Tibial nerve (tissue), 4 donors: ENCODE results near the gene CTAGE9. TPM values are rescaled to one million over a fixed set of nuclear protein-coding genes. Genes with fewer than 3 reads are reported as not detected.

Source experiments
- DNase-seq, 2 donors: peaks; one replicate each; pipeline ENCODE4 v3.0.0-alpha.2; 2019; ENCODE audit warnings: low spot score in 2 of 2
- H3K27ac ChIP-seq, 4 donors: fragments of 200-600 bp; sonication (generic) in 3 of 4; one replicate each; pipeline ENCODE4 v1.5.1; 2017 to 2019; ENCODE audit warnings: mild to moderate bottlenecking in 1 of 4
- H3K27me3 ChIP-seq, 2 donors: fragments of 200-600 bp; sonication (generic) in 1 of 2; one replicate each; pipeline versions ENCODE4 v1.5.1 to v1.6.0; 2017 to 2019
- H3K36me3 ChIP-seq, 3 donors: fragments of 200-600 bp; sonication (generic); one replicate each; pipeline ENCODE4 v1.5.1; 2018 to 2019
- H3K4me1 ChIP-seq, 4 donors: fragments of 200-600 bp; sonication (generic) in 3 of 4; one replicate each; pipeline ENCODE4 v1.5.1; 2017 to 2019
- H3K4me3 ChIP-seq, 4 donors: fragments of 200-600 bp; sonication (generic) in 3 of 4; one replicate each; pipeline ENCODE4 v1.5.1; 2017 to 2019; ENCODE audit warnings: mild to moderate bottlenecking in 1 of 4, moderate library complexity in 1 of 4
- H3K9me3 ChIP-seq, 4 donors: fragments of 200-600 bp; sonication (generic) in 3 of 4; one replicate each; pipeline ENCODE4 v1.5.1; 2017 to 2019
- CTCF ChIP-seq, 5 experiments: fragments of 200-600 bp in 3 of 5; fragments of 450-650 bp in 2 of 5; sonication (generic) in 3 of 5; IDR thresholded peaks; one replicate each; pipeline ENCODE4 v1.5.1; 2016 to 2019; ENCODE audit warnings: antibody characterized with exemption in 5 of 5, mild to moderate bottlenecking in 3 of 5, moderate library complexity in 2 of 5
- EP300 ChIP-seq, 2 donors: sonication (generic); formaldehyde crosslinking; IDR thresholded peaks; one replicate each; pipeline ENCODE4 v1.6.1; 2017; ENCODE audit warnings: antibody characterized with exemption in 2 of 2, mild to moderate bottlenecking in 1 of 2
- POLR2A ChIP-seq, 2 donors: fragments of 450-650 bp; IDR thresholded peaks; one replicate each; pipeline ENCODE4 v1.6.1; 2017; ENCODE audit warnings: antibody characterized with exemption in 2 of 2, mild to moderate bottlenecking in 2 of 2, moderate library complexity in 2 of 2
- WGBS, 2 donors: methylation state at CpG; one replicate each; pipeline ENCODE4 v1.1.5; 2018; 5-methylcytosine and 5-hydroxymethylcytosine counted together
- total RNA-seq, 4 donors: library from RNA; depleted of rRNA; stranded (reverse); fragments of >200 nt; gene quantifications; one replicate each; pipeline ENCODE4 v1.1.0, GENCODE V29; 2016

The CTAGE9 gene
- total RNA-seq, 4 donors from 2014 or later = not detected

GRCh38 chr6:131728296-131728939 is 17.6 kb upstream of the CTAGE9 start:
- no peak for TF ChIP-seq EP300 (IDR thresholded peaks at IDR 0.05)
- no peak for TF ChIP-seq POLR2A (IDR thresholded peaks at IDR 0.05)
- no peak for TF ChIP-seq CTCF (IDR thresholded peaks at IDR 0.05)
- H3K27ac ChIP-seq = no peak overlapping the region
- no peak for DNase-seq
- peaks cover 0 to 10% (median 0%) of the 10 kb centered on the region in 4 donors for H3K9me3 ChIP-seq
- H3K4me3 ChIP-seq = no peak overlapping the region
- H3K36me3 ChIP-seq = no peaks in the 10 kb centered on the region
- peaks cover 0 to 14% (median 0%) of the 10 kb centered on the region in 4 donors for H3K4me1 ChIP-seq
- 38 to 43% methylated on average over 3 of the region's 3 CpGs for WGBS, 2 donors
- H3K27me3 ChIP-seq = no peaks in the 10 kb centered on the region

GRCh38 chr6:131727868-131728267 is 17.1 kb upstream of the CTAGE9 start:
- 41 to 46% methylated on average over 4 of the region's 4 CpGs for WGBS, 2 donors
- H3K27me3 ChIP-seq = no peaks in the 10 kb centered on the region
- H3K4me3 ChIP-seq = no peak overlapping the region
- H3K36me3 ChIP-seq = no peaks in the 10 kb centered on the region
- H3K4me1 ChIP-seq = peaks cover 0 to 14% (median 0%) of the 10 kb centered on the region in 4 donors
- DNase-seq = no peak
- no peak overlapping the region for H3K27ac ChIP-seq
- peaks cover 0 to 10% (median 0%) of the 10 kb centered on the region in 4 donors for H3K9me3 ChIP-seq
- TF ChIP-seq CTCF (IDR thresholded peaks at IDR 0.05) (no peak), POLR2A (IDR thresholded peaks at IDR 0.05) (no peak), EP300 (IDR thresholded peaks at IDR 0.05) (no peak)

- Histone ChIP-seq H3K4me3 (no peak overlapping the region), H3K27me3 (no peaks in the 10 kb centered on the region), H3K36me3 (no peaks in the 10 kb centered on the region), H3K9me3 (peaks cover 0 to 10% (median 0%) of the 10 kb centered on the region in 4 donors), H3K27ac (no peak overlapping the region), H3K4me1 (peaks cover 0 to 14% (median 0%) of the 10 kb centered on the region in 4 donors)
- WGBS, 2 donors = 83 to 87% methylated on average over 5 of the region's 5 CpGs
- no peak for DNase-seq
- no peak for TF ChIP-seq POLR2A (IDR thresholded peaks at IDR 0.05)
Observed at GRCh38 chr6:131727467-131727866, 16.6 kb upstream of the CTAGE9 start.

GRCh38 chr6:131724114-131724513 is 13.3 kb upstream of the CTAGE9 start:
- Histone ChIP-seq H3K36me3 (no peaks in the 10 kb centered on the region), H3K27me3 (no peaks in the 10 kb centered on the region), H3K4me3 (no peak overlapping the region), H3K4me1 (peaks cover 0 to 10% (median 0%) of the 10 kb centered on the region in 4 donors), H3K9me3 (peaks cover 0 to 10% (median 0%) of the 10 kb centered on the region in 4 donors), H3K27ac (no peak overlapping the region)
- TF ChIP-seq POLR2A (IDR thresholded peaks at IDR 0.05) = no peak
- TF ChIP-seq CTCF (IDR thresholded peaks at IDR 0.05) = no peak
- no peak for TF ChIP-seq EP300 (IDR thresholded peaks at IDR 0.05)
- 84 to 91% methylated on average over 2 of the region's 2 CpGs for WGBS, 2 donors
- DNase-seq = no peak

GRCh38 chr6:131721161-131721560 is 10.3 kb upstream of the CTAGE9 start:
- Histone ChIP-seq H3K36me3 (no peaks in the 10 kb centered on the region), H3K27ac (no peak overlapping the region), H3K9me3 (peaks cover 0 to under 1% (median 0%) of the 10 kb centered on the region in 4 donors), H3K4me3 (no peak overlapping the region), H3K27me3 (no peaks in the 10 kb centered on the region), H3K4me1 (no peaks in the 10 kb centered on the region)
- DNase-seq = no peak
- 80 to 90% methylated on average over 2 of the region's 2 CpGs for WGBS, 2 donors
- no peak for TF ChIP-seq CTCF (IDR thresholded peaks at IDR 0.05)
- TF ChIP-seq POLR2A (IDR thresholded peaks at IDR 0.05) = no peak
- TF ChIP-seq EP300 (IDR thresholded peaks at IDR 0.05) = no peak
